DOHH2 (cell line): ENCODE measurements around the gene CNST.
A peak's percentile ranks its signal among the peaks of the same experiment; 100 is the strongest.
"Not testable (repeated sequence)": the region's sequence is repeated elsewhere in the genome, so short reads cannot be mapped to it uniquely, and the experiment has no call there.

ENCODE experiments used
- H3F3A ChIP-seq: fragments of 200-600 bp; sonication (generic), shearing (Covaris generic); 2 replicates; pipeline ENCODE4 v1.6.0; 2016; ENCODE audit warnings: antibody characterized with exemption, mild to moderate bottlenecking; ENCODE audit not compliant: control insufficient read depth, insufficient read depth
- H3K27ac ChIP-seq: fragments of 200-600 bp; sonication (generic); 2 replicates; pipeline ENCODE4 v1.5.1; 2014; ENCODE audit warnings: low read depth, mild to moderate bottlenecking, low read length, moderate library complexity
- H3K27me3 ChIP-seq: fragments of 200-600 bp; sonication (generic); 2 replicates; pipeline ENCODE4 v1.6.1; 2014; ENCODE audit warnings: mild to moderate bottlenecking, low read length, mixed read lengths; ENCODE audit not compliant: control insufficient read depth
- H3K36me3 ChIP-seq: fragments of 200-600 bp; sonication (generic); 2 replicates; pipeline ENCODE4 v1.6.1; 2014; ENCODE audit warnings: mild to moderate bottlenecking, low read length, moderate library complexity, mixed read lengths; ENCODE audit not compliant: control insufficient read depth
- H3K4me1 ChIP-seq: fragments of 200-600 bp; sonication (generic); 2 replicates; pipeline ENCODE4 v1.6.1; 2014; ENCODE audit warnings: mild to moderate bottlenecking, low read length, mixed read lengths; ENCODE audit not compliant: control insufficient read depth
- H3K4me2 ChIP-seq: fragments of 200-600 bp; sonication (generic); 2 replicates; pipeline ENCODE4 v1.6.0; 2014; ENCODE audit warnings: mild to moderate bottlenecking, low read length, moderate library complexity
- H3K4me3 ChIP-seq: fragments of 200-600 bp; sonication (generic); 2 replicates; pipeline ENCODE4 v1.5.1; 2014; ENCODE audit warnings: mild to moderate bottlenecking, low read length, mixed read lengths
- H3K79me2 ChIP-seq: fragments of 200-600 bp; sonication (generic); 2 replicates; pipeline ENCODE4 v1.6.1; 2014; ENCODE audit warnings: mild to moderate bottlenecking, low read length, mixed read lengths; ENCODE audit not compliant: control insufficient read depth
- H3K9me2 ChIP-seq: fragments of 200-600 bp; sonication (generic); replicated peaks from 2 replicates; pipeline ENCODE4 v1.6.1; 2014; ENCODE audit warnings: mild to moderate bottlenecking, low read length, mixed read lengths; ENCODE audit not compliant: control insufficient read depth
- H3K9me3 ChIP-seq: fragments of 200-600 bp; sonication (generic); 2 replicates; pipeline ENCODE4 v1.6.1; 2014; ENCODE audit warnings: antibody characterized with exemption, low read length, mixed read lengths; ENCODE audit not compliant: control insufficient read depth, insufficient read depth
- H4K20me1 ChIP-seq: fragments of 200-600 bp; sonication (generic); 2 replicates; pipeline ENCODE4 v1.6.0; 2014; ENCODE audit warnings: low read depth, mild to moderate bottlenecking, antibody characterized with exemption, low read length, moderate library complexity; ENCODE audit not compliant: control insufficient read depth, insufficient read depth
- EZH2phosphoT487 ChIP-seq: fragments of 200-600 bp; sonication (generic); IDR thresholded peaks from 2 replicates; pipeline ENCODE4 v1.6.1; 2017; ENCODE audit warnings: borderline replicate concordance, mild to moderate bottlenecking, antibody characterized with exemption, low read length, moderate library complexity, mixed read lengths
- TF ChIP-seq, protein P1 (sequence below): fragments of 200-600 bp; sonication (generic); IDR thresholded peaks from one replicate; pipeline ENCODE4 v1.5.1; 2014; ENCODE audit warnings: antibody characterized with exemption, mild to moderate bottlenecking, low read depth, low read length; ENCODE audit not compliant: poor library complexity, severe bottlenecking

CNST gene

DNA sequence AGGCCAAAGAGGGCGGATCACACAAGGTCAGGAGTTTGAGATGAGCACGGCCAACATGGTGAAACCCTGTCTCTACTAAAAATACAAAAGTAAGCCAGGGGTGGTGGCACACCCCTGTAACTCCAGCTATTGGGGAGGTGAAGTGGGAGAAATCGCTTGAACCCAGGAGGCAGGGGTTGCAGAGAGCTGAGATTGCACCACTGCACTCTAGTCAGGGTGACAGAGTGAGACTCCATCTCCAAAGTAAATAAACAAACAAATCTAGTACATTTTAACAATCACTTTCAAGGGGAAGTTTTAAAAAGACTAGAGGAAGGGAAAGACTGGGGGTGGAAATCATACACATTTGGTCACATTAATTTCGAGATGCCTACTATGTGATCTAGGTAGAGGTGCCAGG is 6.9 kb upstream of the CNST start:
- Histone ChIP-seq H3K27ac (no peak overlapping the region), H3K4me3 (no peak overlapping the region), H3K36me3 (peaks cover 71% of the 10 kb centered on the region), H4K20me1 (no peaks in the 10 kb centered on the region), H3K9me3 (no peaks in the 10 kb centered on the region), H3F3A (no peaks in the 10 kb centered on the region), H3K79me2 (peaks cover 68% of the 10 kb centered on the region), H3K4me1 (peaks cover 6% of the 10 kb centered on the region), H3K9me2 (no peaks in the 10 kb centered on the region), H3K27me3 (no peaks in the 10 kb centered on the region), H3K4me2 (no peak overlapping the region)
- TF ChIP-seq, protein P1, sequence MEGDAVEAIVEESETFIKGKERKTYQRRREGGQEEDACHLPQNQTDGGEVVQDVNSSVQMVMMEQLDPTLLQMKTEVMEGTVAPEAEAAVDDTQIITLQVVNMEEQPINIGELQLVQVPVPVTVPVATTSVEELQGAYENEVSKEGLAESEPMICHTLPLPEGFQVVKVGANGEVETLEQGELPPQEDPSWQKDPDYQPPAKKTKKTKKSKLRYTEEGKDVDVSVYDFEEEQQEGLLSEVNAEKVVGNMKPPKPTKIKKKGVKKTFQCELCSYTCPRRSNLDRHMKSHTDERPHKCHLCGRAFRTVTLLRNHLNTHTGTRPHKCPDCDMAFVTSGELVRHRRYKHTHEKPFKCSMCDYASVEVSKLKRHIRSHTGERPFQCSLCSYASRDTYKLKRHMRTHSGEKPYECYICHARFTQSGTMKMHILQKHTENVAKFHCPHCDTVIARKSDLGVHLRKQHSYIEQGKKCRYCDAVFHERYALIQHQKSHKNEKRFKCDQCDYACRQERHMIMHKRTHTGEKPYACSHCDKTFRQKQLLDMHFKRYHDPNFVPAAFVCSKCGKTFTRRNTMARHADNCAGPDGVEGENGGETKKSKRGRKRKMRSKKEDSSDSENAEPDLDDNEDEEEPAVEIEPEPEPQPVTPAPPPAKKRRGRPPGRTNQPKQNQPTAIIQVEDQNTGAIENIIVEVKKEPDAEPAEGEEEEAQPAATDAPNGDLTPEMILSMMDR: no peak
- no peak for TF ChIP-seq EZH2phosphoT487

DNA sequence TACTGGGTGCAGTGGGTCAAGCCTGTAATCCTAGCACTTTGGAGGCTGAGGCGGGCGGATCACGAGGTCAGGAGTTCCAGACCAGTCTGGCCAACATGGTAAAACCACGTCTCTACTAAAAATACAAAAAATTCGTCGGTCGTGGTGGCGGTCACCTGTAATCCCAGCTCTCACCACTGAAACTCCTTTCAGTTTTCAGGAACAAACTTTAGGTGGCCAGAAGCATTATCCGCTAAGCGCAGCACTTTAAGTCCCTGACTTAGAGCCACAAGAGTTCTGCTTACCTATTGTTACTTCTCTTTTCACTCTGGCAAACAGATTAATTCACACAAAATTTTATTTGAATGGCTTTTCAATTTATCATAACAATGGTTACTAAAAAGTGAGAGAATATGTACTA is 5.4 kb upstream of the CNST start:
- not testable (repeated sequence) for H3K4me3 ChIP-seq, H3F3A ChIP-seq, H3K4me2 ChIP-seq, H3K27me3 ChIP-seq, H3K9me2 ChIP-seq, H3K27ac ChIP-seq, H3K9me3 ChIP-seq, H4K20me1 ChIP-seq
- peaks cover 75% of the 10 kb centered on the region for H3K79me2 ChIP-seq
- H3K4me1 ChIP-seq: peaks cover 15% of the 10 kb centered on the region
- H3K36me3 ChIP-seq: peaks cover 72% of the 10 kb centered on the region

DNA sequence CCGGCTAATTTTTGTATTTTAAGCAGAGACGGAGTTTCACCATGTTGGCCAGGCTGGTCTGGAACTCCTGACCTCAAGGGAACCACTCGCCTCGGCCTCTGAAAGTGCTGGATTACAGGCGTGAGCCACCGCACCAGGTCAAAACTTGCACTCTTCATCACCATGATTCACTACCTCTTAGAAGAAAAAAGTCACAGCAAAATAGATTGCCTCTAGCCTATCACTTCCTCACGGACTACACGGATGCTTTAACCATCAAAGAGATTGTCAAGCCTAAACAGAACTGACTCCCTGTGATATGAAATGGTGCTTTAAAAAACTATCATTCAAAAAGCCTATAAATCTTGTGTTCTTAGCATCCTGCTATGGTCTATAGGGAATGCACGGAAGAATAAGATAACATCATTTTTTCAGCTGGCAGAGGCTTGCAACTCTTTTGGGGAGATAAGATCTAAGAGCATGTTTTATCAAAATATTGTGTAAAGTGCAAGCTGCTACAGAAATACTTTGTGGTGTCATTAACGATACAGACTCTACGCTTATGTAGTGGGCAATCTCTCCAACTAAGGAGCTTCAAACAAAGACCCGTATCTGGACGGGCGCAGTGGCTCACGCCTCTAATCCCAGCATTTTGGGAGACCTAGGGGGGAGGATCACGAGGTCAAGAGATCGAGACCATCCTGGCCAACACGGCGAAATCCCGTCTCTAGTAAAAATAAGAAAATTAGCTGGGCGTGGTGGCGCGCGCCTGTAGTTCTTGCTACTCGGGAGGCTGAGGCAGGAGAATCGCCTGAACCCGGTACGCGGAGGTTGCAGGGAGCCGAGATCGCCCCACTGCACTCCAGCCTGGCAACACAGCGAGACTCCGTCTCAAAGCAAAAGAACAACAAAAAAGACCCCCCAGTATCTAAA is 1.2 kb upstream of the CNST start:
- Histone ChIP-seq H3K27ac (no peak overlapping the region; the same call in 1 of the 2 replicates), H3K27me3 (no peaks in the 10 kb centered on the region), H4K20me1 (peaks cover 6% of the 10 kb centered on the region; the same call in 1 of the 2 replicates), H3K9me2 (no peaks in the 10 kb centered on the region), H3K9me3 (no peaks in the 10 kb centered on the region), H3K4me3 (peak overlapping the region; percentile 91), H3K4me2 (peak overlapping the region; percentile 88), H3K79me2 (peaks cover 90% of the 10 kb centered on the region), H3K36me3 (peaks cover 62% of the 10 kb centered on the region), H3F3A (peaks cover 17% of the 10 kb centered on the region), H3K4me1 (peaks cover 42% of the 10 kb centered on the region)
- no peak for TF ChIP-seq EZH2phosphoT487
- TF ChIP-seq, protein P1: no peak

DNA sequence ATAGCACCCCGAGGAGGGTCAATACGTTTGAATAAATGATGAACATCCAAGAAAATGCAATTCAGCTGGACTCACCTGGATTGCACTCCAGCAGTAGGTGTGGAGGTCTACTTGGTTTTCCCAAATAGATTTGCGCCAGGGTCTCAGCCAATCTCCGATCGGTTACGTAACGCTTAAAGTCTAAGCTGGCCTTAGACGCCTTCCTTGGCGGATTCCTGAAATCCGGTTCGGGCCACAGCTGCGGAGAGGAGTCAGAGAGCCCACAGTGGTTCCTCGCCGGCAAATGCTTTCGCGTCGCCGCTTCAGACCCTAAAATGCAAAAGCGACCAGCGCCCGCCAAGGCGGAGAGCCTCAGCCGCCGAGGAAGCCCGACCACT is 517 bp upstream of the CNST start:
- Histone ChIP-seq H3K36me3 (peaks cover 62% of the 10 kb centered on the region), H3K27ac (peak overlapping the region; percentile 16; the same call in 1 of the 2 replicates), H3F3A (peaks cover 24% of the 10 kb centered on the region), H3K4me2 (peak overlapping the region; percentile 88), H4K20me1 (peaks cover 6% of the 10 kb centered on the region; the same call in 1 of the 2 replicates), H3K79me2 (peaks cover 90% of the 10 kb centered on the region), H3K27me3 (no peaks in the 10 kb centered on the region), H3K4me1 (peaks cover 48% of the 10 kb centered on the region), H3K4me3 (peak overlapping the region; percentile 91), H3K9me2 (no peaks in the 10 kb centered on the region), H3K9me3 (no peaks in the 10 kb centered on the region)
- no peak for TF ChIP-seq EZH2phosphoT487
- TF ChIP-seq, protein P1: no peak
